HG03575 (cell line): ENCODE measurements around the gene OGFR.
"Not testable (repeated sequence)": the region's sequence is repeated elsewhere in the genome, so short reads cannot be mapped to it uniquely, and the experiment has no call there.

ENCODE experiments used
- ATAC-seq: cut with Tn5 transposase; IDR thresholded peaks from one replicate; pipeline ENCODE4 v1.9.1; 2021; ENCODE audit not compliant: unreplicated experiment, insufficient number of reproducible peaks, low FRiP score; ENCODE audit errors: extremely low read depth

Gene OGFR

GRCh38 chr20:62846166-62846890 is 41.7 kb downstream of the OGFR start:
- no peak for ATAC-seq

- ATAC-seq, result not testable (repeated sequence)
Observed at GRCh38 chr20:62848917-62849316, 44.3 kb downstream of the OGFR start.

GRCh38 chr20:62849431-62849830 is 44.8 kb downstream of the OGFR start:
- ATAC-seq, result no peak

- ATAC-seq, result no peak
Observed at GRCh38 chr20:62850333-62850974, 45.8 kb downstream of the OGFR start.

GRCh38 chr20:62852196-62852595 is 47.6 kb downstream of the OGFR start:
- ATAC-seq, result no peak

- ATAC-seq, result no peak
Observed at GRCh38 chr20:62852841-62853240, 48.2 kb downstream of the OGFR start.

GRCh38 chr20:62853304-62853703 is 48.7 kb downstream of the OGFR start:
- not testable (repeated sequence) for ATAC-seq

- ATAC-seq, result no peak
Observed at GRCh38 chr20:62854121-62854520, 49.5 kb downstream of the OGFR start.

- no peak for ATAC-seq
Observed at GRCh38 chr20:62855120-62855519, 50.5 kb downstream of the OGFR start.

GRCh38 chr20:62856931-62857619 is 52.4 kb downstream of the OGFR start:
- ATAC-seq, result no peak

- ATAC-seq, result no peak
Observed at GRCh38 chr20:62858058-62858830, 53.6 kb downstream of the OGFR start.

GRCh38 chr20:62859721-62860120 is 55.1 kb downstream of the OGFR start:
- ATAC-seq, result no peak

GRCh38 chr20:62860391-62860923 is 55.8 kb downstream of the OGFR start:
- no peak for ATAC-seq

GRCh38 chr20:62860924-62861691 is 56.5 kb downstream of the OGFR start:
- ATAC-seq, result no peak

GRCh38 chr20:62861726-62862336 is 57.2 kb downstream of the OGFR start, which contains the start of gene TCFL5:
TSS of gene TCFL5 (minus strand) at chr20:62861822. CDS start at chr20:62861670, 152 bp downstream.
- no peak for ATAC-seq
